ENCODE measurements around the gene EHMT1. TPM values are rescaled to one million over a fixed set of nuclear protein-coding genes. Genes with fewer than 3 reads are reported as not detected.

EHMT1 gene
- total and polyA plus RNA-seq, 10 of the 15 experiments (the other 5 are each of a cell fraction or from before 2014, with no cell fraction given) = 2.9 to 100 (median 48.1) TPM

DNA sequence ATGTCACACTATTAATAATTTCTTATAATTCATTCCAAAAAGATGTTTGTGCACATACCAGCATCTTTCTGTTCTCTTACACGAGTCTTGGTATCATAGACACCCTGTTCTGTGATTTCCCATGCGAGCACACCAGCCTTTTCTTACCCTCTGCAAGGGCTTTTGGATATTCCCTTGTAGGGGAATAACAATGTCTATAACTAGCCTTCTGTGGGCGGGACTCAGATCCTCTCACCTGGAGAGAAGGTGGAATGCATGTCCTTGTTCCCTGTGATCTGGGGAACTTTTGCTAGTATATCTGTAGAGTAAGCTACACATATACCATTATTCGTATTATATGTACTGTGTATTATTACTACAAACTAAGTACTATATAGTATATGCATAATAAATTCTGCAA, 44.8 kb downstream of the EHMT1 start:
- CTCF ChIA-PET = no interaction called here
- TF ChIP-seq ZNF217 (IDR thresholded peaks at IDR 0.05) (no peak), CHD2 (IDR thresholded peaks at IDR 0.05; ENCODE audit: borderline replicate concordance, low read depth, low read length) (no peak), SUZ12 (IDR thresholded peaks at IDR 0.05; ENCODE audit: unreplicated experiment) (no peak), SMC3 (IDR thresholded peaks at IDR 0.05; ENCODE audit: borderline replicate concordance, low read length) (no peak), WRNIP1 (IDR thresholded peaks at IDR 0.05; ENCODE audit: borderline replicate concordance, low read depth, low read length) (no peak), HDGF (IDR thresholded peaks at IDR 0.05) (no peak), MYC (IDR thresholded peaks at IDR 0.05; ENCODE audit: insufficient read depth, insufficient read length, insufficient replicate concordance, low read length, severe bottlenecking) (no peak), ZSCAN29 (IDR thresholded peaks at IDR 0.05) (no peak), TCF12 (IDR thresholded peaks at IDR 0.05; ENCODE audit: low read depth, low read length) (no peak), SREBF2 (IDR thresholded peaks at IDR 0.05; ENCODE audit: low read length) (no peak), CBFB (IDR thresholded peaks at IDR 0.05; ENCODE audit: low read depth) (no peak), TCF3 (IDR thresholded peaks at IDR 0.05; ENCODE audit: borderline replicate concordance, insufficient read depth, low read depth, low read length) (no peak)
- TF ChIP-seq, protein P1, sequence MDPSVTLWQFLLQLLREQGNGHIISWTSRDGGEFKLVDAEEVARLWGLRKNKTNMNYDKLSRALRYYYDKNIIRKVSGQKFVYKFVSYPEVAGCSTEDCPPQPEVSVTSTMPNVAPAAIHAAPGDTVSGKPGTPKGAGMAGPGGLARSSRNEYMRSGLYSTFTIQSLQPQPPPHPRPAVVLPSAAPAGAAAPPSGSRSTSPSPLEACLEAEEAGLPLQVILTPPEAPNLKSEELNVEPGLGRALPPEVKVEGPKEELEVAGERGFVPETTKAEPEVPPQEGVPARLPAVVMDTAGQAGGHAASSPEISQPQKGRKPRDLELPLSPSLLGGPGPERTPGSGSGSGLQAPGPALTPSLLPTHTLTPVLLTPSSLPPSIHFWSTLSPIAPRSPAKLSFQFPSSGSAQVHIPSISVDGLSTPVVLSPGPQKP (IDR thresholded peaks at IDR 0.05; ENCODE audit: low read depth, low read length) = no peak
- TF ChIP-seq, protein P2, sequence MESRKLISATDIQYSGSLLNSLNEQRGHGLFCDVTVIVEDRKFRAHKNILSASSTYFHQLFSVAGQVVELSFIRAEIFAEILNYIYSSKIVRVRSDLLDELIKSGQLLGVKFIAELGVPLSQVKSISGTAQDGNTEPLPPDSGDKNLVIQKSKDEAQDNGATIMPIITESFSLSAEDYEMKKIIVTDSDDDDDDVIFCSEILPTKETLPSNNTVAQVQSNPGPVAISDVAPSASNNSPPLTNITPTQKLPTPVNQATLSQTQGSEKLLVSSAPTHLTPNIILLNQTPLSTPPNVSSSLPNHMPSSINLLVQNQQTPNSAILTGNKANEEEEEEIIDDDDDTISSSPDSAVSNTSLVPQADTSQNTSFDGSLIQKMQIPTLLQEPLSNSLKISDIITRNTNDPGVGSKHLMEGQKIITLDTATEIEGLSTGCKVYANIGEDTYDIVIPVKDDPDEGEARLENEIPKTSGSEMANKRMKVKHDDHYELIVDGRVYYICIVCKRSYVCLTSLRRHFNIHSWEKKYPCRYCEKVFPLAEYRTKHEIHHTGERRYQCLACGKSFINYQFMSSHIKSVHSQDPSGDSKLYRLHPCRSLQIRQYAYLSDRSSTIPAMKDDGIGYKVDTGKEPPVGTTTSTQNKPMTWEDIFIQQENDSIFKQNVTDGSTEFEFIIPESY (IDR thresholded peaks at IDR 0.05) = no peak
- ATAC-seq = no peak
- Histone ChIP-seq H3K79me2 (ENCODE audit: control insufficient read depth, insufficient read depth, low read length) (peaks cover 62% of the 10 kb centered on the region), H3K9me3 (replicated peaks; ENCODE audit: control insufficient read depth, insufficient read depth, low read length) (no peaks in the 10 kb centered on the region), H3K36me3 (ENCODE audit: control insufficient read depth in 2 of 2, insufficient read depth in 2 of 2, low read length in 1 of 2) (peaks cover 5 to 6% of the 10 kb centered on the region in 2 experiments; a peak in 2 of 4 replicates), H3K27ac (ENCODE audit: control insufficient read depth, insufficient read depth) (no peak overlapping the region), H3K4me1 (ENCODE audit: control insufficient read depth, insufficient read depth, low read length) (peaks cover 26% of the 10 kb centered on the region), H3K27me3 (replicated peaks in 1 of 2; ENCODE audit: control insufficient read depth in 2 of 2, insufficient read depth in 2 of 2, low read length in 1 of 2) (no peaks in the 10 kb centered on the region), H3K4me3 (no peak overlapping the region), H3K4me2 (ENCODE audit: control insufficient read depth, insufficient read depth) (no peak overlapping the region), H4K20me1 (ENCODE audit: control insufficient read depth, insufficient read depth) (no peaks in the 10 kb centered on the region), H3K9ac (ENCODE audit: control insufficient read depth, insufficient read depth, low read length) (no peak overlapping the region), H2AFZ (ENCODE audit: control insufficient read depth, low read depth, low read length) (no peak overlapping the region)
- RAD21 ChIA-PET (ENCODE audit: unreplicated experiment) = no interaction called here
- no TSS peak for BruUV-seq (replicated peaks)
- WGBS (ENCODE audit: insufficient coverage, insufficient replicate concordance, low lambda C conversion rate, missing lambda C conversion rate) = 86% methylated on average over 4 of the region's 4 CpGs
- no peak for FAIRE-seq
- SMC1A ChIA-PET (ENCODE audit: uncharacterized antibody, unreplicated experiment) = no interaction called here
- intact Hi-C loops (cut with micrococcal nuclease; ENCODE audit: unreplicated experiment) = no loop called here
- POLR2A ChIA-PET = no interaction called here
- DNase-seq (ENCODE audit: low read depth, low spot score) = no peak
- in situ Hi-C loops (cut with MboI) = no loop called here

Data from GM12878 (cell line).